Thoracic aorta (tissue), 2 donors: ENCODE data around the gene ZNF346. TPM values are rescaled to one million over a fixed set of nuclear protein-coding genes. Genes with fewer than 3 reads are reported as not detected.
A peak's percentile ranks its signal among the peaks of the same experiment; 100 is the strongest.

Experiments
- ATAC-seq: fragments of 150-250 bp; one replicate; pipeline ENCODE4 v1.8.0; 2017; ENCODE audit warnings: low read depth; ENCODE audit not compliant: insufficient number of reproducible peaks, low FRiP score
- DNase-seq: peaks from one replicate; pipeline ENCODE4 v3.0.0-alpha.2; 2020; ENCODE audit warnings: low spot score
- H3K27ac ChIP-seq, 2 donors: fragments of 200-600 bp; sonication (generic); 1 replicate in 1 of 2; 2 replicates in 1 of 2; pipeline ENCODE4 v1.5.1; 2016; ENCODE audit warnings: mild to moderate bottlenecking in 2 of 2, moderate library complexity in 2 of 2
- H3K27me3 ChIP-seq: fragments of 200-600 bp; sonication (generic); replicated peaks from 2 replicates; pipeline ENCODE4 v1.6.0; 2016; ENCODE audit warnings: mild to moderate bottlenecking; ENCODE audit not compliant: insufficient read depth
- H3K36me3 ChIP-seq: fragments of 200-600 bp; sonication (generic); one replicate; pipeline ENCODE4 v1.5.1; 2016
- H3K4me1 ChIP-seq, 2 donors: fragments of 200-600 bp; sonication (generic); 1 replicate in 1 of 2; 2 replicates in 1 of 2; pipeline versions ENCODE4 v1.5.1 to v1.6.0; 2016; ENCODE audit warnings: low read depth in 2 of 2, mild to moderate bottlenecking in 1 of 2; ENCODE audit not compliant: control insufficient read depth in 1 of 2
- H3K4me3 ChIP-seq: fragments of 200-600 bp; sonication (generic); 2 replicates; pipeline ENCODE4 v1.5.1; 2016; ENCODE audit warnings: mild to moderate bottlenecking
- H3K9me3 ChIP-seq: fragments of 200-600 bp; sonication (generic); 2 replicates; pipeline ENCODE4 v1.5.1; 2016
- total RNA-seq, 2 donors: library from RNA; depleted of rRNA; stranded (reverse); fragments of >200 nt; gene quantifications; one replicate each; pipeline versions ENCODE4 v1.1.0 to v1.2.3, GENCODE V29; 2016
- TF ChIP-seq, protein P1 (sequence below): fragments of 200-600 bp; sonication (generic); IDR thresholded peaks from one replicate; pipeline ENCODE4 v1.5.1; 2019; ENCODE audit warnings: antibody characterized with exemption

The ZNF346 gene
- total RNA-seq, 2 donors from 2014 or later = 22.9 to 25.1 TPM

DNA sequence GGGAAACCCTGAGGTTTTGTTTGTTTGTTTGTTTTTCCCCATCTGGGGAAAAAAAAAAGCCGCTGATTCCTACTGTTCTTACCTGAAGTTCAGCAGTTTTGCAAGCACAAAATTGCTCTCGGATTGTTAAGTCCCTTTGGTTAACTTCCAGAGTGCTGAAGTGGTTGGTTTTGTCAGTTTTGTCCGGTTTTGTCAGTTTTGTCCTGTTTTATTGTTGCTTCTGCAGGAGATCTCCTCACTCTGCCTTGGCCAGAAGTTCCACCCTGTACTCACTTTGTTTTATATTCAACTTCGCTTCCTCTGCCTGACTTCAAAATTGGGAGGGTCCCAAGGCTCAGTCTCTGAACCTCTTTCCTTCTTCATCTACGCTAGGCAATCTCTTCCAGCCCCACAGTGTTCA is 14.4 kb downstream of the ZNF346 start:
- TF ChIP-seq, protein P1, sequence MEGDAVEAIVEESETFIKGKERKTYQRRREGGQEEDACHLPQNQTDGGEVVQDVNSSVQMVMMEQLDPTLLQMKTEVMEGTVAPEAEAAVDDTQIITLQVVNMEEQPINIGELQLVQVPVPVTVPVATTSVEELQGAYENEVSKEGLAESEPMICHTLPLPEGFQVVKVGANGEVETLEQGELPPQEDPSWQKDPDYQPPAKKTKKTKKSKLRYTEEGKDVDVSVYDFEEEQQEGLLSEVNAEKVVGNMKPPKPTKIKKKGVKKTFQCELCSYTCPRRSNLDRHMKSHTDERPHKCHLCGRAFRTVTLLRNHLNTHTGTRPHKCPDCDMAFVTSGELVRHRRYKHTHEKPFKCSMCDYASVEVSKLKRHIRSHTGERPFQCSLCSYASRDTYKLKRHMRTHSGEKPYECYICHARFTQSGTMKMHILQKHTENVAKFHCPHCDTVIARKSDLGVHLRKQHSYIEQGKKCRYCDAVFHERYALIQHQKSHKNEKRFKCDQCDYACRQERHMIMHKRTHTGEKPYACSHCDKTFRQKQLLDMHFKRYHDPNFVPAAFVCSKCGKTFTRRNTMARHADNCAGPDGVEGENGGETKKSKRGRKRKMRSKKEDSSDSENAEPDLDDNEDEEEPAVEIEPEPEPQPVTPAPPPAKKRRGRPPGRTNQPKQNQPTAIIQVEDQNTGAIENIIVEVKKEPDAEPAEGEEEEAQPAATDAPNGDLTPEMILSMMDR = no peak
- ATAC-seq = no peak
- Histone ChIP-seq H3K36me3 (no peaks in the 10 kb centered on the region), H3K27me3 (no peaks in the 10 kb centered on the region), H3K9me3 (no peaks in the 10 kb centered on the region), H3K27ac (no peak overlapping the region), H3K4me1 (peaks cover 0 to 19% of the 10 kb centered on the region in 2 donors), H3K4me3 (no peak overlapping the region)
- DNase-seq = no peak

GRCh38 chr5:177040814-177041420 is 18.4 kb downstream of the ZNF346 start:
- Histone ChIP-seq H3K4me3 (no peak overlapping the region), H3K27me3 (no peaks in the 10 kb centered on the region), H3K4me1 (peaks cover 0 to 19% of the 10 kb centered on the region in 2 donors), H3K9me3 (no peaks in the 10 kb centered on the region), H3K36me3 (peaks cover 30% of the 10 kb centered on the region), H3K27ac (peak overlapping the region; percentile 23 to 41)
- DNase-seq = no peak
- ATAC-seq = peak; percentile 65
- TF ChIP-seq, protein P1 = no peak

DNA sequence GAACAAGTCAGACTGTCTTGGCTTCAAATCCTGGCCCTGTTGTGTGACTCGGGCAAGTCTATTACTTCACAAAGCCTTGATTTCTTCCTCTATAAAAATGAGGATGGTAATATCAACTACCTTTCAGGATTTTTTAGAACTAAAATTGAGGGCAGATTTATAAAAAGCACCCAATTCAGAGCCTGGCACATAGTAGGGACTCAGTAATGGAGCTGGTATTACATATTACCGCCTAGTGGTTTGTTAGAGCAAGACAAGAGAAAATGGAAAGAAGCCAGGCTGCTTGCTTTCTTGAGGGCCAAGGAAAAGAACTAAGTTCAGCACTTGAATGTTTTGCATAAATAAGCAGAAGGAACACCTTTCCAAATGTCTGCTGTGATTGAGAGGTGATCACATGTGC is 19.4 kb downstream of the ZNF346 start:
- peaks cover 30% of the 10 kb centered on the region for H3K36me3 ChIP-seq
- peaks cover 0 to 19% of the 10 kb centered on the region in 2 donors for H3K4me1 ChIP-seq
- H3K4me3 ChIP-seq = no peak overlapping the region
- no peaks in the 10 kb centered on the region for H3K9me3 ChIP-seq
- H3K27ac ChIP-seq = no peak overlapping the region
- no peak for DNase-seq
- no peaks in the 10 kb centered on the region for H3K27me3 ChIP-seq
- ATAC-seq = no peak
- TF ChIP-seq, protein P1 = no peak

- ATAC-seq (no peak), DNase-seq (no peak)
- Histone ChIP-seq H3K4me1 (peaks cover 0 to 19% of the 10 kb centered on the region in 2 donors), H3K9me3 (no peaks in the 10 kb centered on the region), H3K27me3 (no peaks in the 10 kb centered on the region), H3K36me3 (peaks cover 30% of the 10 kb centered on the region), H3K4me3 (no peak overlapping the region), H3K27ac (no peak overlapping the region)
- TF ChIP-seq, protein P1 = no peak
These were observed 20.6 kb downstream of the ZNF346 start for GRCh38 chr5:177043114-177043513.

DNA sequence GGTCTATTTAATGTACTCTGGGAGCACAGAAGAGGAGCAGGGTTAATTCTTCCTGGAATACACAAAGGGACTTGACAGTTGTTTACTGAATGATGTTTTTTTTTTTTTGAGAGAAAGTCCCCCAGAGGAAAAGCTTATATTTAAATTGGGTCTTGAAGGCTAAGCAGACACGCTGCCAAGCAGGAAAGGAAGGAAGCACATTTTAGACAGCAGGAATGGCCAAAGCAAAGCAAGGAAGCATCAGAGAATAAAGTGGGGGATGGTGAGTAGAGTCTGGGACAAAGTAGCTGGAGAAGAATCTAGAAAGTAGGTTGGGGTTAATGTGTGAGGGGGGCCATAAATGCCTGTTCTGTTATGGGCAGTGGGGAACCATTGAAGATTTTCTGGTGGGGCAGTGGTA is 21.5 kb downstream of the ZNF346 start:
- no peak for ATAC-seq

More for the DNA sequence above, 21.5 kb downstream of the ZNF346 start:
- TF ChIP-seq, protein P1 = no peak
- Histone ChIP-seq H3K36me3 (peaks cover 33% of the 10 kb centered on the region), H3K4me1 (peaks cover 0 to 19% of the 10 kb centered on the region in 2 donors), H3K27me3 (no peaks in the 10 kb centered on the region), H3K9me3 (no peaks in the 10 kb centered on the region), H3K4me3 (no peak overlapping the region), H3K27ac (no peak overlapping the region)
- no peak for DNase-seq
